HG03039 (cell line): ENCODE data around the gene RPL10.
A peak's percentile ranks its signal among the peaks of the same experiment; 100 is the strongest.

Experiments used
- ATAC-seq: cut with Tn5 transposase; IDR thresholded peaks from one replicate; pipeline ENCODE4 v1.9.1; 2021; ENCODE audit warnings: mild to moderate bottlenecking, moderate library complexity; ENCODE audit not compliant: unreplicated experiment

The RPL10 gene

GRCh38 chrX:154397888-154398667 lies at the start of gene RPL10:
TSS of gene RPL10 (plus strand) at chrX:154398377. CDS start at chrX:154398520, 143 bp downstream.
- ATAC-seq, result peak; percentile 78

GRCh38 chrX:154348646-154349358 lies 49.4 kb upstream of the RPL10 start:
- ATAC-seq, result no peak

GRCh38 chrX:154349359-154349935 lies 48.7 kb upstream of the RPL10 start:
- no peak for ATAC-seq

- no peak for ATAC-seq
Measured at GRCh38 chrX:154349979-154350378, 48.2 kb upstream of the RPL10 start.

GRCh38 chrX:154350429-154351182 lies 47.6 kb upstream of the RPL10 start:
- ATAC-seq, result no peak

GRCh38 chrX:154351183-154352011 lies 46.8 kb upstream of the RPL10 start:
- ATAC-seq, result no peak

- ATAC-seq, result no peak
Measured at GRCh38 chrX:154352012-154352401, 46.2 kb upstream of the RPL10 start.

- ATAC-seq, result no peak
Measured at GRCh38 chrX:154352466-154352865, 45.7 kb upstream of the RPL10 start.

GRCh38 chrX:154353172-154353843 lies 44.9 kb upstream of the RPL10 start:
- no peak for ATAC-seq

GRCh38 chrX:154354013-154354412 lies 44.2 kb upstream of the RPL10 start:
- no peak for ATAC-seq

- ATAC-seq, result no peak
Measured at GRCh38 chrX:154354516-154354915, 43.7 kb upstream of the RPL10 start.

GRCh38 chrX:154355094-154355775 lies 42.9 kb upstream of the RPL10 start:
- ATAC-seq, result no peak

GRCh38 chrX:154355776-154356140 lies 42.4 kb upstream of the RPL10 start:
- no peak for ATAC-seq

- no peak for ATAC-seq
Measured at GRCh38 chrX:154356596-154356995, 41.6 kb upstream of the RPL10 start.

GRCh38 chrX:154357205-154357604 lies 41.0 kb upstream of the RPL10 start:
- ATAC-seq, result no peak

GRCh38 chrX:154358011-154358410 lies 40.2 kb upstream of the RPL10 start:
- ATAC-seq, result no peak

- ATAC-seq, result no peak
Measured at GRCh38 chrX:154358829-154359228, 39.3 kb upstream of the RPL10 start.

GRCh38 chrX:154359362-154360154 lies 38.6 kb upstream of the RPL10 start:
- ATAC-seq, result no peak
